BLaER1 (cell line): ENCODE data around the gene TKFC.

ENCODE experiments used
- H3K27ac ChIP-seq: shearing (Covaris generic); formaldehyde crosslinking; 2 replicates; pipeline ENCODE4 v1.8.1; 2022
- H3K27me3 ChIP-seq: shearing (Covaris generic); formaldehyde crosslinking; 2 replicates; pipeline ENCODE4 v1.8.1; 2022
- H3K36me3 ChIP-seq: shearing (Covaris generic); formaldehyde crosslinking; 2 replicates; pipeline ENCODE4 v1.8.1; 2022
- H3K4me1 ChIP-seq: shearing (Covaris generic); formaldehyde crosslinking; 2 replicates; pipeline ENCODE4 v1.8.1; 2022
- H3K4me2 ChIP-seq: shearing (Covaris generic); formaldehyde crosslinking; 2 replicates; pipeline ENCODE4 v1.8.1; 2022
- H3K4me3 ChIP-seq: shearing (Covaris generic); formaldehyde crosslinking; 2 replicates; pipeline ENCODE4 v1.8.1; 2022
- H3K9ac ChIP-seq: shearing (Covaris generic); formaldehyde crosslinking; 2 replicates; pipeline ENCODE4 v1.8.1; 2022
- H3K9me3 ChIP-seq: shearing (Covaris generic); formaldehyde crosslinking; 2 replicates; pipeline ENCODE4 v1.8.1; 2022
- H4K20me1 ChIP-seq: shearing (Covaris generic); formaldehyde crosslinking; 2 replicates; pipeline ENCODE4 v1.8.1; 2022
- Cebpa-rat ChIP-seq: shearing (Covaris generic); IDR thresholded peaks from 2 replicates; pipeline ENCODE4 v1.8.1; 2022

TKFC gene

DNA sequence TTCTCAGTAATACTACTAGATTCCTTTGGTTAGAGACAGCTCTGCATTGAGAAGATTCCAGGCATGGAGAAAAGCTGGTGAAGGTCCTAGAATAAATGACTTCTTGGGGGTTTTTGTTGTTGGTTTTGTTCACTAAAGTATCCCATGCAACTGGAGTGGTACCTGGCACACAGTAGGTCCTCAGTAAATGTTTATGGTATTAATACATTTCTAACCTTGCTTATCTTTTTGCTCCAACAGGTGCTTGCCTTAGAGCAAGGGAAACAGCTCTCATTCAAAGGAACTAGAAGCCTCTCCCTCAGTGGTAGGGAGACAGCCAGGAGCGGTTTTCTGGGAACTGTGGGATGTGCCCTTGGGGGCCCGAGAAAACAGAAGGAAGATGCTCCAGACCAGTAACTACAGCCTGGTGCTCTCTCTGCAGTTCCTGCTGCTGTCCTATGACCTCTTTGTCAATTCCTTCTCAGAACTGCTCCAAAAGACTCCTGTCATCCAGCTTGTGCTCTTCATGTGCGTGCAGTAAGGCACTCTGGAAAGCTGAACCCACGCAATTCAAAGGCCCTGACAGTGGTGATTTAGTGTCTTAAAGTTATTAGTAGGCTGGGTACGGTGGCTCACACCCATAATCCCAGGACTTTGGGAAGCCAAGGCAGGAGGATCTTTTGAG is 31.1 kb downstream of the TKFC start:
- Histone ChIP-seq H4K20me1 (no peaks in the 10 kb centered on the region), H3K27me3 (no peaks in the 10 kb centered on the region), H3K9me3 (no peaks in the 10 kb centered on the region), H3K36me3 (peaks cover 58% of the 10 kb centered on the region), H3K4me2 (no peak overlapping the region), H3K4me1 (peaks cover 34% of the 10 kb centered on the region), H3K9ac (no peak overlapping the region), H3K4me3 (no peak overlapping the region), H3K27ac (no peak overlapping the region)
- no peak for TF ChIP-seq Cebpa-rat

DNA sequence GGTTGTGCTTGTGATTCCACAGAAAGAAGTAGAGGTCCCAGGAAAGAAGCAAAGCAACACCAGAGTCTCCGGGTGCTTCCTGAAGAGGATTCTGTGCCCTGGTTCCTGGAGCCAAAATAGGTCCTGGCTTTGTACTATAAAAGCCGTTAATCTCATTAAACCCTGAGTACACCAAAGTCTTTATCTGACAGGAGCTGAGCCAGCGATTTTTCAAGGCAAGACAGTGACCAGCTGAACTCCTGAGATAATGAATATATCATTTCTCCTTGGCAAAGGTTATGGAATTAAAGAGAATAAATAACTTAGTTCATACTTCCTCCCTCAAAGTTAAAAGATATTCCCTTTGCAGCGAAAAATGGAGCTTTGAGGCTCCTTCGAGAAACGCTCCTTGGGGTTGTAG is 34.4 kb downstream of the TKFC start:
- H3K27ac ChIP-seq = no peak overlapping the region
- peaks cover 14% of the 10 kb centered on the region for H3K4me1 ChIP-seq
- no peaks in the 10 kb centered on the region for H3K27me3 ChIP-seq
- H4K20me1 ChIP-seq = no peaks in the 10 kb centered on the region
- H3K9ac ChIP-seq = no peak overlapping the region
- no peak overlapping the region for H3K4me2 ChIP-seq
- H3K36me3 ChIP-seq = peaks cover 91% of the 10 kb centered on the region
- H3K9me3 ChIP-seq = peaks cover 29% of the 10 kb centered on the region
- H3K4me3 ChIP-seq = no peak overlapping the region
- TF ChIP-seq Cebpa-rat = no peak

DNA sequence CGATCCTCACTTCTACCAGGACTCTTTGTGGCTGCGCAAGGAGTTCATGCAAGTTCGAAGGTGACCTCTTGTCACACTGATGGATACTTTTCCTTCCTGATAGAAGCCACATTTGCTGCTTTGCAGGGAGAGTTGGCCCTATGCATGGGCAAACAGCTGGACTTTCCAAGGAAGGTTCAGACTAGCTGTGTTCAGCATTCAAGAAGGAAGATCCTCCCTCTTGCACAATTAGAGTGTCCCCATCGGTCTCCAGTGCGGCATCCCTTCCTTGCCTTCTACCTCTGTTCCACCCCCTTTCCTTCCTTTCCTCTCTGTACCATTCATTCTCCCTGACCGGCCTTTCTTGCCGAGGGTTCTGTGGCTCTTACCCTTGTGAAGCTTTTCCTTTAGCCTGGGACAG is 35.6 kb downstream of the TKFC start:
- Histone ChIP-seq H3K9me3 (peaks cover 39% of the 10 kb centered on the region), H3K36me3 (peaks cover 98% of the 10 kb centered on the region), H3K4me3 (no peak overlapping the region), H3K27me3 (no peaks in the 10 kb centered on the region), H3K9ac (no peak overlapping the region), H4K20me1 (no peaks in the 10 kb centered on the region), H3K4me2 (no peak overlapping the region), H3K4me1 (peaks cover 2% of the 10 kb centered on the region; the same call in 1 of the 2 replicates), H3K27ac (no peak overlapping the region)
- no peak for TF ChIP-seq Cebpa-rat

DNA sequence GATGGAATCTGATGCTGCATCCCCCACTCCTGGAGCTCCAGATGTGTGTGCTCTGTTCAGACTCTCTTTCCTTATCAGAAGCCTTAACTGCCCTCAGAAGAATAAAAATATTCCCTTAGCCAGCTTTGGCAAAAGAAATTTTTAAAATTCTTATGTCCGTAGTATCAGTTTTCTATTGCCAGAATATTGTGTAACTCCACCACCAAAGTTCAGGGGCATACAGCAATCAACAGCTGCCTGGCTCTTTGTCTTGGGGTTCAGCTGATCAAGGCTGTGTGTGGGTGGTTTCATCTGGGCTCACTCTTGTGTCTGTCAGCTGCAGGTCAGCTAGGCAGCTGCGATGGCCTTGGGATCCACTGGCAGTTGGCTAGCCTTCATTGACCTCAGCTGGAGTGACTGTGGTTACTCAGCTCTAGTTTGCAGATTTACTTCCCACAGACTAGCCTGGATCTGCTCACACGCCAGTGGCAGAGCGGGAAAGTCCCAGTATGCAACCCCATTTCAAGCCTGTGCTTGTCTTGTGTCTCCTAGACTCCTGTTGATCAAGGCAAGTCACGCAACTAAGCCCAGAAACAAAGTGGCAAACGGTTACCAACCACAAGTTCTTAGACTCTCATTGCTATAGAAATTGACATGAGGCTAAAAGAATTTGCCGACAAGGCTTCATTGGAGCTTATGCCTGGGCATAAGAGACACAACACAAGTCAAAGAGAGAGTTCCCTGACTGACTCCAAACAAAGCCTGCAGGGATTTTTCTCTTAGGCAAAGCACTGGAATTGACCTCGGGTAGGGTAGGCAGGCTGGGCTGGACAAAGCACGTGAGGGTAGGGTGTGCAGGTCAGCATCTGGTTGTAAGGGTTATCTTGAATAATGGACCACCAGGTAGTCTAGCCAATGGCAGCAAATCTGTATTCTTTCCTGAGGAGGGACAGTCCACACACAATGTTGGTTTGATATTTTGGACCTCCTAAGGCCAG is 36.6 kb downstream of the TKFC start:
- Histone ChIP-seq H3K4me1 (no peaks in the 10 kb centered on the region), H3K27ac (no peak overlapping the region), H3K9ac (no peak overlapping the region)

DNA sequence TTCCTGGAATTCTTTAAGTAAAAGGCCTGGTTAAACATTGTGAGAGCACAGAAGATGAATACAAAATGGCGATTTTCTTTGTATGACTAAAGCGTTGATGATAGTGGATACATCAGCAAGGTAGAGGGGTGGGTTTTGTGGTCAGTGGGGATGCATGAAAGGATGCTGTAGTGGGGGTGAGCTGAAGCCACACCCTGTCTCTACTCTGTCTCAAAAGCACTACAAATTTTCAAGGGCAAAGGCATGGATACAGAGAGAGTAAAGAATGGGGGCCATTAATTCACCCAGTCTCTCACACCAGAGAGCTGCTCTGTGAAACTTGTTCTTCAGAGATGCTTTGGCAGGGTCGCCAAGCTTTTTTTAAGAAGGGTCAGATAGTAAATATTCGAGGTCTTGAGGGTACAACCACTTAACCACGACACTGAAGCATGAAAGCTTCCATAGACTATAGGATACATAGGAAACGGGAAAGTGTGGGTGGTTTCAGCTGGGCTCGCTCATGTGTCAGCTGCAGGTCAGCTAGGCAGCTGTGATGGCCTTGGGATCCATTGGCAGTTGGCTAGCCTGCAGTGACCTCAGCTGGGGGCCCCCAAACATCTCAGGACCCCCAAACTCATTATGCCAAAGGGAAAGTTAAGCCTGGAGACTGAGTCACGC is 37.4 kb downstream of the TKFC start:
- TF ChIP-seq Cebpa-rat = no peak
- Histone ChIP-seq H3K4me3 (no peak overlapping the region), H3K9ac (no peak overlapping the region), H4K20me1 (no peaks in the 10 kb centered on the region), H3K4me2 (no peak overlapping the region), H3K36me3 (peaks cover 98% of the 10 kb centered on the region), H3K4me1 (no peaks in the 10 kb centered on the region), H3K27ac (no peak overlapping the region), H3K27me3 (no peaks in the 10 kb centered on the region), H3K9me3 (peaks cover 55% of the 10 kb centered on the region)

More for the DNA sequence above, 36.6 kb downstream of the TKFC start:
- H4K20me1 ChIP-seq = no peaks in the 10 kb centered on the region
- peaks cover 98% of the 10 kb centered on the region for H3K36me3 ChIP-seq
- H3K4me3 ChIP-seq = no peak overlapping the region
- peaks cover 49% of the 10 kb centered on the region for H3K9me3 ChIP-seq
- no peaks in the 10 kb centered on the region for H3K27me3 ChIP-seq
- H3K4me2 ChIP-seq = no peak overlapping the region
- TF ChIP-seq Cebpa-rat = no peak

DNA sequence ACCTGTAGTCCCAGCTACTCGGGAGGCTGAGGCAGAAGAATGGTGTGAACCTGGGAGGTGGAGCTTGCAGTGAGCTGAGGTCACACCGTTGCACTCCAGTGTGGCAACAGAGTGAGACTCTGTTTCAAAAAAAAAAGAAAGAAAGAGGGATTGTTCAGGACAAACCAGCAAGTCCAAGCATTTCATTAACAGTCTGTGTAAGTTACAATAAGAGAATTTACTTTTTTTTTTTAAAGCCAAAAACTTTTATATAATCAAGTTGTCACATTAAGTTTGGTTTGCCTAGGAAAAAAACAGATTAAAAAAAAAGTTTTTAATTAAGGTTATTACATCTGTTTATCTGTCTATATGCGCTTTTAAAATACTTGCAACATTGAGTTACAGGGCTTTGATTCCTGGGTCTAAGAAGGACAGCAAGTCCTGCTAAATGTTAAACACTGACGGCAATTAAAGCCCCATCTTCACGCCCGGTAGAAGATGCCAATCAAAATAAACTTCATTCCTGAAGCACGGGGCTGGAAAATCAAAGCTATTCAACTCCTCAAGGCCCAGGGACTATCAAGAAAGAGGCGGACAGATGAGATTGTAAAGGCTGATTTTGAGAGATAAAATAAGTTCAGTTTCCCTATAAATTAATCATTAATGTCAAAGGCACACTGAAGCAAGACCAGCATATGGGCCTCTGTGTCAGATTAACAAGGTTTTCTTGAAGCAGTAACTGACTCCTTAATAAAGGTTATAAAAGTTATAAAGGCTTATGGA is 39.8 kb downstream of the TKFC start:
- Histone ChIP-seq H3K36me3 (peaks cover 88% of the 10 kb centered on the region), H3K4me2 (no peak overlapping the region), H3K4me1 (no peaks in the 10 kb centered on the region), H3K9ac (no peak overlapping the region), H3K4me3 (no peak overlapping the region), H3K27ac (no peak overlapping the region), H4K20me1 (no peaks in the 10 kb centered on the region), H3K27me3 (no peaks in the 10 kb centered on the region), H3K9me3 (peaks cover 55% of the 10 kb centered on the region)
- TF ChIP-seq Cebpa-rat = no peak

DNA sequence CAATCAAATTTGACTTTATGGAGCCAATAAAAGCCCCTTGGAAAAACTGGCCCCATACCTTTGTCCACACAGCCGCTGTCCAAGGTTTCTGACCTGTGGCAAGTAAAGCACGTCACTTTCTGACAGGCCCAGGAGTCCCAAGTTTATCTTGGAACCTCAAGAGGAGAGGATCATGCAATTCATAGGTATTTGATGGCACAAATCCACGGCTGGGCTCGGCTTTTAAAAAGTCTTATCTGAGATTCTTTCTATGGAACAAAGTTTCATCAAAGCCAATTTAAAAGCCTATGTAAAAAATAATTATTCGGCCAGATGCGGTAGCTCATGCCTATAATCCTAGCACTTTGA is 42.7 kb downstream of the TKFC start:
- Histone ChIP-seq H3K27ac (no peak overlapping the region), H3K9me3 (peaks cover 42% of the 10 kb centered on the region), H4K20me1 (no peaks in the 10 kb centered on the region), H3K4me2 (no peak overlapping the region), H3K27me3 (no peaks in the 10 kb centered on the region), H3K36me3 (peaks cover 59% of the 10 kb centered on the region), H3K9ac (no peak overlapping the region), H3K4me1 (no peaks in the 10 kb centered on the region), H3K4me3 (no peak overlapping the region)
- TF ChIP-seq Cebpa-rat = no peak

DNA sequence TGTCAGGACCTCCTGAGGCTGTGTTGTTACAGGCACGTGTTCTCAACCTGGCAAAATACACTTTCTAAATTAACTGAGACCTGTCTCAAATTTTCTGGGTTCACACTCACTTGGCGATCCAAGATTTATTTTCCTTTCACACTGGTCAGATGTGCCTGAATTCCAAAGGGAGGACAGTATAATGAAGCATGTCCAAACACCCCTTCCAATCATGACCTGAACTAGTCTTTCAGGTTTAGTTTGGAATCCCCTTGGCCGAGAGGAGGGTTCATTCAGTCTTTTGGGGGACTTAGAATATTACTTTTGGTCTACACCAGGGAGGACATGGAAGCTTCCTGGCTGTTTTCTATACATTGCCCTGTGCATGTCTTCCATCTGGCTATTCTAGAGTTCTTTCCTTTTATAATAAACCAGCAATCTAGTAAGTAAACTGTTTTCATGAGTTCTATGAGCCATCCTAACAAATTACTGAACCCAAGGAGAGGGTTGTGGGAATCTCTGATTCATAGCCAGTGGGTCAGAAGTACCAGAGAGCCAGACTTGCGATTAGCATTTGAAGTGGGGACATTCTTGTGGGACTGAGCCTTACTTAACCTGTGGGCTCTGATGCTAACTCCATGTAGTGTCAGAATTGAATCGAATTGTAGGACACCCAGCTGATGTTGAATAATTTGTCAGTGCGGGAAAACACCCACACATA is 44.6 kb downstream of the TKFC start:
- Histone ChIP-seq H3K36me3 (peaks cover 40% of the 10 kb centered on the region), H3K4me2 (no peak overlapping the region), H3K27me3 (no peaks in the 10 kb centered on the region), H3K4me1 (no peaks in the 10 kb centered on the region), H3K9ac (no peak overlapping the region), H3K9me3 (peaks cover 24% of the 10 kb centered on the region), H4K20me1 (no peaks in the 10 kb centered on the region), H3K4me3 (no peak overlapping the region), H3K27ac (no peak overlapping the region)
- no peak for TF ChIP-seq Cebpa-rat
